ENCODE results near the gene FAM117B. TPM values are rescaled to one million over a fixed set of nuclear protein-coding genes. Genes with fewer than 3 reads are reported as not detected.

The FAM117B gene
- total and polyA plus RNA-seq, 2 of the 8 experiments (the other 6 are each of a cell fraction or from before 2014, with no cell fraction given) = 3.9 to 22.6 TPM

DNA sequence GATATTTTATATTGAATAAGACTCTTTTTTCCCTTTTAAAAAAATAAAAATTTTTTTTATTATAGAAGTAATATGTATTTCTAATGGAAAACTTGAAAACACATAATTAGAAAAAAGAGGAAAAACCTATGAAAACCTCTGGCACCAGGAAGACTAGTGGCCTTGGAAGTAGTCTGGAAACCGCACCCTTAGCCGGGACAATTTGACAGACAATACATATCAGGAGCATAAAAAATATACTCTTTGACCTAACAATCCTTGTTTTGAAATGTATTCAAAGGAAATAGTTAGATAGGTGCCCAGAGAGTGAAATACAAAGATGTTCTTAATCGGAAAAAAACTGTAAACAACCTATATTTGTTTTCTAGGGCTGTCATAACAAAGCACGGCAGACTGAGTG lies 34.9 kb upstream of the FAM117B start:
- no peaks in the 10 kb centered on the region for H3K36me3 ChIP-seq (ENCODE audit: control insufficient read depth in 2 of 4, insufficient read depth in 4 of 4, low read length in 3 of 4)
- no peak overlapping the region for H2AK5ac ChIP-seq (ENCODE audit: low read depth, low read length)
- H2BK20ac ChIP-seq (ENCODE audit: low read length) = no peak overlapping the region
- H3K79me1 ChIP-seq (ENCODE audit: low read depth, low read length) = no peaks in the 10 kb centered on the region
- H4K8ac ChIP-seq (ENCODE audit: extremely low read depth, insufficient read depth, low read length) = no peak overlapping the region
- H3K27me3 ChIP-seq (replicated peaks in 1 of 4; ENCODE audit: control insufficient read depth in 3 of 4, extremely low read depth in 1 of 4, insufficient read depth in 3 of 4, low read length in 3 of 4) = no peaks in the 10 kb centered on the region
- no peak overlapping the region for H2BK5ac ChIP-seq (ENCODE audit: low read depth, low read length)
- FAIRE-seq (no peak), DNase-seq (ENCODE audit: low read depth in 1 of 2, low spot score in 2 of 2) (no peak)
- no peak overlapping the region for H3K4me2 ChIP-seq (ENCODE audit: insufficient read depth in 1 of 2, low read depth in 2 of 2, low read length in 2 of 2)
- no peaks in the 10 kb centered on the region for H3K79me2 ChIP-seq (ENCODE audit: control insufficient read depth in 1 of 2, insufficient read depth in 2 of 2, low read length in 2 of 2)
- no peak overlapping the region for H3K4ac ChIP-seq (replicated peaks; ENCODE audit: insufficient read length, low read depth, low read length)
- H2BK15ac ChIP-seq (ENCODE audit: low read length) = no peak overlapping the region
- TF ChIP-seq NANOG (IDR thresholded peaks at IDR 0.05; ENCODE audit: insufficient read depth, low read depth, low read length, poor library complexity, severe bottlenecking) = no peak
- TF ChIP-seq CBX8 (IDR thresholded peaks at IDR 0.05; ENCODE audit: borderline replicate concordance, low read depth, low read length) = no peak
- no peak for TF ChIP-seq TAF1 (IDR thresholded peaks at IDR 0.05; ENCODE audit: low read depth, low read length)
- no peak for TF ChIP-seq POU5F1 (IDR thresholded peaks at IDR 0.05; ENCODE audit: low read depth, low read length)
- TF ChIP-seq TEAD4 (IDR thresholded peaks at IDR 0.05; ENCODE audit: low read depth, low read length) = no peak
- TF ChIP-seq EGR1 (IDR thresholded peaks at IDR 0.05; ENCODE audit: borderline replicate concordance, low read depth, low read length) = no peak
- no peak for TF ChIP-seq CBX5 (IDR thresholded peaks at IDR 0.05; ENCODE audit: low read depth, low read length)
- TF ChIP-seq TBP (IDR thresholded peaks at IDR 0.05; ENCODE audit: low read depth, low read length) = no peak
- H2AFZ ChIP-seq (ENCODE audit: low read length) = no peak overlapping the region
- WGBS, 2 experiments (ENCODE audit: extremely low coverage in 1 of 2, insufficient coverage in 1 of 2, insufficient read length in 1 of 2, insufficient replicate concordance in 2 of 2, low coverage in 1 of 2, low lambda C conversion rate in 2 of 2, missing lambda C conversion rate in 1 of 2) = 91% methylated on average over 4 of the region's 4 CpGs; no CpG with 5 or more reads in 1 of the 2 experiments
- H3K23ac ChIP-seq (ENCODE audit: insufficient read length) = no peak overlapping the region
- H3K9ac ChIP-seq (replicated peaks in 1 of 4; ENCODE audit: extremely low read depth in 1 of 4, low read depth in 3 of 4, low read length in 3 of 4) = no peak overlapping the region
- H3K4me1 ChIP-seq (replicated peaks in 1 of 4; ENCODE audit: control insufficient read depth in 3 of 4, insufficient read depth in 4 of 4, low read length in 3 of 4) = no peaks in the 10 kb centered on the region
- no peak overlapping the region for H2BK120ac ChIP-seq (replicated peaks; ENCODE audit: low read depth, low read length)
- no peak overlapping the region for H4K91ac ChIP-seq (replicated peaks; ENCODE audit: insufficient read length, low read length)
- H3K4me3 ChIP-seq (ENCODE audit: extremely low read depth in 1 of 4, insufficient read depth in 2 of 4, low read depth in 3 of 4, low read length in 4 of 4) = no peak overlapping the region
- H3K18ac ChIP-seq (ENCODE audit: extremely low read depth, low read length) = no peak overlapping the region
- no peaks in the 10 kb centered on the region for H3K9me3 ChIP-seq (ENCODE audit: insufficient read depth in 2 of 2, low read depth in 1 of 2, low read length in 1 of 2)
- no peaks in the 10 kb centered on the region for H3K23me2 ChIP-seq (ENCODE audit: low read depth, low read length)
- CTCF ChIA-PET (ENCODE audit: partially characterized antibody) = interaction anchor here (1.3 to 3.0 kb wide), 3 partner anchors 9 to 11 kb away, joined by 4 to 27 read pairs (median 16); no protein-coding TSS in a partner anchor
- H3K27ac ChIP-seq (ENCODE audit: low read depth, low read length) = no peak overlapping the region
- no peak overlapping the region for H4K5ac ChIP-seq (ENCODE audit: insufficient read length, low read depth, low read length)
- no peak overlapping the region for H2BK12ac ChIP-seq (ENCODE audit: low read depth, low read length)
- no peak overlapping the region for H3K14ac ChIP-seq (ENCODE audit: insufficient read length)
- no peaks in the 10 kb centered on the region for H4K20me1 ChIP-seq (replicated peaks in 1 of 2; ENCODE audit: control insufficient read depth in 1 of 2, insufficient read depth in 2 of 2, low read length in 2 of 2)
- no peak overlapping the region for H3K56ac ChIP-seq (replicated peaks; ENCODE audit: insufficient read length, low read depth, low read length)
- POLR2A ChIA-PET (ENCODE audit: partially characterized antibody) = no interaction called here

All from H1 (cell line).